ENCODE measurements around the gene SNRNP40.
"Not testable (repeated sequence)": the region's sequence is repeated elsewhere in the genome, so short reads cannot be mapped to it uniquely, and the experiment has no call there.

Gene SNRNP40

DNA sequence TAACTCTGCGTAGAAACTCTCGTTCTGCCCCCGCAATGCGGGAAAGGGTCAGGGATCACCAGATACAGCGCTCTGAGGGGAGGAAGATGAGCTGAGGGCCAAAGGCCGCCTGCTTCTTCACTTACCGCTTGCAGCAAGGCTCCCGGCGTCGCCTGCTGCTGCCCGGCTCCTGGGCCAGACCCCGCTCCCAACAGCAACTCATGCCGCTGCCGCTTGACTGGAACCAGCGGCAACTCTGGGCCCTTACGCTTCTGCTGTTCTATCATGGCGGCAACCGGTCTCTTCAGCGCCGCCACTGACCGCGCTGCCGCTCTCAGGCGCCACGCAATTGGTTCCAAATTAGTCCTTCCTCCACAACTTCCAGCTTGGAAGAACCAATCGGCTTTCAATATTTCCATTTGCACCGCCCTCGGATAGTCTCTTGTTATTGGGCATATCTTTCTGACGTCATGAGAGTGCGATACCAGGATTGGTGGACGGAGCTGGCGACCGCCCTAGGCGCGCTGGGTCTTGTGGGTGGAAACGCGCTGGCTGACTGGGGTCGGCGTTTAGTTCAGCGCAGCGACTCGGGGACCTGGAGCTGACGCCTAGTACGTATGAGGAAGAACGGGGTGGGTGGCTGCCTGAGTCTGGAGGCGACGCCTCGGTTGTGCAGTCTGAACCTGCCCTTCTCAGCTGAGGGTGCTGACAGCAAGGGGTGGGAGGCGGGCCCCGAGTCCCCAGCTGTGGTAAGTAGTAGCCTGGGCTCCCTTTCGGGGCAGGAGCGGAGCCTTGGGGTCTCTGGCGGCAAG lies at the start of gene SNRNP40, which contains the start of gene ZCCHC17:
Gene SNRNP40 (minus strand): TSS at position 303 of the 791 bp plus-strand sequence. CDS start 37 bp downstream, at position 266.
Gene ZCCHC17 (plus strand): TSS at position 547 of the 791 bp plus-strand sequence. CDS start 13,067 bp downstream, outside the sequence.
- peak; percentile 99 for DNase-seq

DNA sequence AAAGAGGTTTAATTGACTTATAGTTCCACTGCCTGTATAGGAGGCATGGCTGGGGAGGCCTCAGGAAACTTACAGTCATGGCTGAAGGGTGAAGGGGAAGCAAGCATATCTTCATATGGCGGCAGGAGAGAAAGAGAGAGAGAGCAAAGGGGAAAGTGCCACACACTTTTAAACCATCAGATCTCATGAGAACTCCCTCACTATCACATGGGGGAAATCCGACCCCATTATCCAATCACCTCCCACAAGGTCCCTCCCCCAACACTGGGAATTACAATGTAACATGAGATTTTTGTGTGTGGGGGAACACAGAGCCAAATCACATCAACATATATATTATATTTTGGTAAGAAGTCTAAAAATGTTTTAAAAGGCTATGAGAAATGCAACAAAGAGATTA lies 49.0 kb upstream of the SNRNP40 start:
- no peak for DNase-seq

DNA sequence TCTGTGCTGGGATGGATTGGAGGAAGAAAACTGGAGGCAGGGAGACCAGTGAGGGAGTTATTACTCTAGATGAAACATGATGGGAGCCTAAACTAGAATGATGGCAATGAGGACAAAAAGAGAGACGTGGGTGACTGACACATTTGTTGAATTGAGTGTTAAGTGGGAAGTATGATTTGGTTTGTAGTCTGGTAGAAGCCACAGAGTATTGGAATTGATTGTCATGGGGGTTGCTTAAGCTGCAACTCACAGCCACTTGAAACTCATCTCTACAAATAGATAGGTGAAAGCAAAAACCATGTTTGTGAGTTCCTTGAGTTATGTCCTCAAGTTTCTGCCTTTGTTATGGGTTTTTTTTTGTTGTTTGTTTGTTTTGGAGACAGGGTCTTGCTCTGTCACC lies 47.9 kb upstream of the SNRNP40 start:
- DNase-seq: no peak

DNA sequence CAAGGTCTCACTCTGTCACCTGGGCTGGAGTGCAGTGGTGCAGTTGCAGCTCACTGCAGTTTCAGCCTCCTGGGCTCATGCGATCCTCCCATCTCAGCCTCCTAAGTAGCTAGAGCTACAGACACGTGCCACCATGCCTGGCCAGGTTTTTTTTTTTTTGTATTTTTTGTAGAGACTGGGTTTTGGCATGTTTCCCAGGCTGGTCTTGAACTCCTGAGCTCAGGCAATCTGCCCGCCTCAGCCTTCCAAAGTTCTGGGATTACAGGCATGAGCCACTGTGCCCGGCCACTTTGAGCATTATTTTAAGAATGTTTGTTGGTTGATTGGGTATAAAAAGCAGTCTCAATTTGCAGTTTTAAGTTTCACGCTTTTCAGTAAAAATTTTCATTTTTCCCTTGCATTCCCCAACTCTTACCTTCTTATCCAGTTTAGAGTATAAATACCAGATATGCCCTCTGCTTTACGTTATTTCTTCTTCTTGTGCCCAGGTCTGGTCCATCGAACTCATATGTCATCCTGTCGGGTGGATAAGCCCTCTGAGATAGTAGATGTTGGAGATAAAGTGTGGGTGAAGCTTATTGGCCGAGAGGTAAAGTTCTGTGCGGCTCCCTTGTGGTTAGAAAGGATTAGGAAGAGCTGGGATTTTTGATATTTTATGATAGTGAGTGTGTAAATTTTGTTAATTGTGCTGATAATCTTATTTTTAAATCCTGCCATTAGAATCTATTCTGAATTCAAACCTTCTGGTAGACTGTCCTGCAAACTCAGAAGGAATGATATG lies 40.3 kb upstream of the SNRNP40 start:
- no peak for DNase-seq

DNA sequence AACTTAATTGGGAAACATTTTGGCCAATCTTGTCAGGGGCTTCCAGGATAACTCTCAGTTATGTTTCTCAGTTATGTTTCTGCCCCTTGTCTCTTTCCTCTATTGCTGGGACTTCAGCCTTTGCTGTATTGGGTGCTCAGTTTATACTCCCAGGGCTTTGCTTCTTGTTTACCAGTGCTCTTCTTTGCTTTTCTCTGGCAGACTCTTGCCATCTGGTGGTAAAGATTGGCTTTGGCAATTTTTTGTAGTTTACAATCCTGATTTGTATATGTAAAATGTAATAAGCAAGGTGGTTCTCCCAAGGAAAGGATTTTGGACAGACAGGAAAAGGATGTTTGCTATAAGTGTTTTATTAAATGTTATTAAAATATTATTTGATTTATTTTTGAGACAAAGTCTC lies 38.4 kb upstream of the SNRNP40 start:
- DNase-seq: peak; percentile 41

DNA sequence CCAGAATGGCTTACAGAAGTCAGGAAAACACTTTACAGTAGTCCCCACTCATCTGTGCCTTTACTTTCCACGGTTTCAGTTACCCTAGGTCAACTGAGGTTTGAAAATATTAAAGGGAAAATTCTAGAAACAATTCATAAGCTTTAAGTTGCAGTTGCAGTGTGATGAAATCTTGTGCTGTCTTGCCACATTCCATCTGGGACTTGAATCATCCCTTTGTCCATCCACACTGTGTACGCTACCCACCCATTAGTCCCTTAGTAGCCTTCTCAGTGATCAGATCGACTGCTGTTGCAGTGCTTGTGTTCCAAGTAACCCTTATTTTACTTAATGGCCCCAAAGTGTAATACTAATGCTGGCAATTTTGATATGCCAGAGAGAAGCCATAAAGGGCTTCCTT lies 30.8 kb upstream of the SNRNP40 start:
- DNase-seq: no peak

DNA sequence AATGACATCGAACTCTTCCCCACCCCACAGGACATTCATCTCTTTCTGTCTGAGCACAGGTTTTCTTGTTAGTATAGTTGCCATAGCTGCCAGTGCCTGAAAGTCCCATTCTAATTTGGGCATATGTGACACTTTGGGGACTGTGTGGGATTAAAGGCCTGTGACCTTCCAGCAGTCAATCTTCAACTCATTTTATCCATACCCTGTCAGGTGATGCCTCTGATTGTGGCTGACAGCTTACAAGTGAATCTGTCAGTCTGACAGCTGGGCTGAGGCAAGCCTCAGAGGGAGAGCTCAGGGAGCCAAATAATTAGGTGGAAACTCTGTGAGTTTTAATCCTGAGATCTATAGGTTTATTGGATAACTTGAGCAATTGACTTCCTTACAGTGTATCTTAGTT lies 29.9 kb upstream of the SNRNP40 start:
- DNase-seq: no peak

DNA sequence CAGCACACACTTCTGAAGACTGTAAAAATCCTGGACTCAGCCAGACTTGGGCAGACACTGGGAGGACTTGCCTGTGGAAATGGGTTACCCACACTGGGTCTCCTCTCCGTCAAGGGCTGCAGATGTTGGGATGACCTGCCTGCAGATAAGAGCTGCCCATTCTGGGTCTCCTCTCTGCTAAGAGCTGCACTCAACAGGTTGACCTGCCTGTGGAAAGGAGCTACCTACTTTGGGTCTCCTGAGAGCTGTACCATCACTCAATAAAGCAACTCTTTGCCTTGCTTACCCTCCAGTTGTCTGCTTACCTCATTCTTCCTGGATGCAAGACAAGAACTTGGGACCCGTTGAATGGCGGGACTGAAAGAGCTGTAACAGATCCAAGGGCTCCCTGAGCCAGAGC lies 28.4 kb upstream of the SNRNP40 start:
- no peak for DNase-seq

DNA sequence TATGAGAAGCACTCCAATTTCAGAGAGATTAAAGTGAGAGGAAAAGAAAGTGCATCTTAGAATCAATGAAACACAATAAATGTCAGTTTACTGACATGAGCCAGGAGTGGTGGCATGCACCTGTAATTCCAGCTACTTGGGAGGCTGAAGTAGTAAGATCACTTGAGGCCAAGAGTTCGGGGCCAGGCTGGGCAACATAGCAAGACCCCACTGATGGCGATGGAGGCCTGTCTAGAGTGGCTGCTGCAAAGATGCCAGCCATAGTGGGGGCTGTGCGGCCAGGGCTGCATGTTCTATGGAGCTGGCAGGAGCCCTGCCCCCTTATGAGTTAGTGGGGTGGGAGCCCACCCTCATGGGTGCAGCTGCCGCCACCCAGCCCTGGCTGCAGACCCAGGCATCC lies 27.5 kb upstream of the SNRNP40 start:
- no peak for DNase-seq

DNA sequence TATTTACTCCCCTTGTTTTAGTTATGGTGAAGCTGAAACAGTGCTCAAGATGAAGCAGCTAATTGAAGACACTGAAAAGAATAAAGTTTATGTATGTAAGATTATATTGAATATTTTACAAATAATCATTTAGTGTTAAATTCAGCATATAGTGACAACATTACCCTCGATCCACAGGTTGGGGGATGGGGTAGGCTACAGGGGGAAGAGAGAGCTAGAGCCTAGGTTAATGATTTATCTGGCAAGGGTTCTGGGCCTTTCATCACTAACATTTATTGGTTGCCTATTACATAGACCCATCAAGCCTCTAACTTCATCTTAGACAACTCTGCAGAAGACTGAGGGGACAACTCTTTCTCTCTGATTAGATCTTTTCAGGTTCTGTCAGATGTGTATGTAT lies 21.6 kb upstream of the SNRNP40 start:
- DNase-seq: no peak

DNA sequence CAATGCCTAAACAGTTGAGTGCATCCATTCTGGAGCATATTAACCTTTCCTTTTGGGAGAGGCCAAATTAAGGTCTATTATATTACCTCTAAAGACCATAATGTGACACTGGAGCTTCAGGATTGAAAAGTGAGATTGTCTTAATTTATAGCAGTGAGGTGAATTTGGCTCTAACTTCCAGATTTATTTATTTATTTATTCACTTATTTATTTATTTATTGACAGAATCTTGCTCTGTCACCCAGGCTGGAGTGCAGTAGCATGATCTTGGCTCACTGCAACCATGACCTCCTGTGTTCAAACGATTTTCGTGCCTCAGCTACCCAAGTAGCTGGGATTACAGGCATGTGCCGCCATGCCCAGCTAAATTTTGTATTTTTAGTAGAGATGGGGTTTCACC lies 19.3 kb upstream of the SNRNP40 start:
- DNase-seq: no peak

DNA sequence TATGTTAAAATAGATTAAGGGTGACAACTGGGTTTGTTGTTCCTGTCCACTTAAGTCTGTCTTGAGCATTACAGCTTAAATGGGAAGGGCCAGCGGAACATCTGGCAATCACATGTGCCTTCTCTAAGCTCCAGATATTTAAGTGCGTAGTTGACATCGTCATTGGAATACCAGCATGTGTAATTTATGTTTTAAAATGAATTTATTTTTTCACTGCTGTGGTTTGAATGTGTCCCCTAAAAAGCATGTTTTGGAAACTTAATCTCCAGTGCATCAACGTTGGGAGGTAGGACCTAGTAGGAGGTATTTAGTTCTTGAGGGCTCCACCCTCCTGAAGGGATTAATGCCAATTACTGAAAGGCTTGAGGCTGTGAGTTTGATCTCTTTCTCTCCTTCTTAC lies 13.6 kb upstream of the SNRNP40 start:
- DNase-seq: no peak

DNA sequence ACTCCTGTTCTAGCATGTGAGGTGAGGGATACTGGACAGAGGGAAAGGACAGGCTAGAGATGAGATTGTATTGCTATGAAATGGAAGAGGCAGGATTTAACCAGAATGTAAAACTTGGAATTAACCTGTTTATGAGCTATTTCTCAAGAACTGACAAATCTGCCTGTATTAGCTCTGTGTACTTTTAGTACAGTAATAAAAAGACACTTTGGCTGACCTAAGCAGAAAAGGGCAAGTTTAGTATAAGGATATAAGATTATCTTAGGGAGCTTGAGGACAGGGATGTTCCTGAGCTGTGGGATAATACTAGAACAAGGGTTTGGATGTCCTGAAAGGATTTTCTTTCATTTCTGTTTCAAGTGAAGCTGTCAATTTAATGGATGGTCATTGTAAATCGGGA lies 11.4 kb upstream of the SNRNP40 start:
- DNase-seq: no peak

DNA sequence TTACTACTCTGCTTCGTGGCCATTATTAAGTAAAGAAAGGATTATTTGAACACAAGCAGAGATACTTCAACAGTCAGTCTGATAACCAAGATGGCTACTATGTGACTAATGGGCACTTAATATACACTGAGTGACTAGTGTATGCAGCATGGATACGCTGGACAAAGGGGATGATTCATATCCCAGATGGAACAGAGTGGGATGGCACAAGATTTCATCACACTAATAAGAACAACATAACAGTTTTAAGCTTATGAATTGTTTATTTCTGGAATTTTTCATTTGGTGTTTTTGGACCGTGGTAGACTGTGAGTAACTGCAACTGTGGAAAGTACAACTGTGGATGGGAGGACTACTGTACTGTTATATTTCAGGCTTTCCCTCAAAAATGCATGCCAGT lies 9.7 kb upstream of the SNRNP40 start:
- no peak for DNase-seq

DNA sequence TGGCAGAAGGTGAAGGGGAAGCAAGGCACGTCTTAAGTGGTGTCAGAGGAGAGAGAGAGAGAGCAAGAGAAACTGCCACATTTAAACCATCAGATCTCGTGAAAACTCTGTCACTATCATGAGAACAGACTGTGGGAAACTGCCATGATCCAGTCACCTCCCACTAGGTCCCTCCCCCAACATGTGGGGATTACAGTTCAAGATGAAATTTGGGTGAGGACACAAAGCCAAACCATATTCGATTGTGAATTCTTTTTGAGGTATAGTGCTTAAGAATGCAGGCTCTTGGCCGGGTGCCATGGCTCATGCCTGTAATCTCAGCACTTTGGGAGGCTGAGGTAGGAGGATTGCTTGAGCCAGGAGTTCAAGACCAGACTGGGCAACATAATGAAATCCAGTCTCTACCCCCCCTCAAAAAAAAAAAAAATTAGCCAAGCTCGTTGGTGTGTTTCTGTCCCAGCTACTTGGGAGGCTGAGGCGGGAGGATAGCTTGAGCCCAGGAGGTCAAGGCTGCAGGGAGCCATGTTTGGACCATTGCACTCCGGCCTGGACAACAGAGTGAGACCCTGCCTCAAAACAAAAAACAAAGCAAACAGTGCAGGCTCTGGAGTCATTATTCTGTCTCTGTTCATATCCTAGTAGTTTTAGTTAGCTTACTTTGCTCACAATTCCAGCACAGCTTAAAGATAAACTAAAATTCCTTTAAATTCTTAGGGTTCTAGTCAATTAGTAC lies 6.3 kb upstream of the SNRNP40 start:
- no peak for DNase-seq

DNA sequence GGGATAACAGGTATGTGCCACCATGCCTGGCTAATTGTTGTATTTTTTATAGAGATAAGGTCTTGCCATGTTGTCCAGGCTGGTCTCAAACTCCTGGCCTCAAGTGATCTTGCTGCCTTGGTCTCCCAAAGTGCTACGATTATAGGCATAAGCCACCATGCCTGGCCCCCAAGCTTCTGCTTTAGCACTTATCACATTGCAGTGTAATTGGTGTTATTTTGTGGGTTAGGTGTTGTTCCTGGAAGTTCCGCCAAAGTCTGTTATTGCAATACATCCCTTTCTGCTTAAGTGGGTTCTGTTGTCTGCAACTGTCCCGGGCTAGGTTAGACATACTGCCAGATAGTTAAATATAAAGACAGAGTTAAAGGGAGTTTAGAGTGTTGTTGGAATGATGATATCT lies 3.6 kb upstream of the SNRNP40 start:
- DNase-seq: no peak

DNA sequence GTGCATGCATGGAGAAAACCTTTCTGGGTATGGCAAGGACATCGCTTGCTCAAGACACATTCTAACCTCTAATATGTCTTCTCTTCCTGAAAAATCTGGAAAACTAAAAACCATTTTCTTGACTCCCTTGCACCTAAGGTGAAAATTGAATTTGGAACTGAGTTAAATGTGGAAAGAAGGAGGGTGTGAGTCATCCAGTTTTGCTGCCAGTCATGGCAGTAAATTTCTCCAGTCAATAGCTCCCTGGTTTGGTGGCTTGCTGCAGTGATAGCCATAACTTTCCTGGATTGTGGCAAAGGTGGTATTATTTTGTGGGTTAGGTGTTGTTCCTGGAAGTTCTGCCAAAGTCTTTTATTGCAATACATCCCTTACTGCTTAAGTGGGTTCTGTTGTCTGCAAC lies 2.8 kb upstream of the SNRNP40 start:
- DNase-seq: no peak

DNA sequence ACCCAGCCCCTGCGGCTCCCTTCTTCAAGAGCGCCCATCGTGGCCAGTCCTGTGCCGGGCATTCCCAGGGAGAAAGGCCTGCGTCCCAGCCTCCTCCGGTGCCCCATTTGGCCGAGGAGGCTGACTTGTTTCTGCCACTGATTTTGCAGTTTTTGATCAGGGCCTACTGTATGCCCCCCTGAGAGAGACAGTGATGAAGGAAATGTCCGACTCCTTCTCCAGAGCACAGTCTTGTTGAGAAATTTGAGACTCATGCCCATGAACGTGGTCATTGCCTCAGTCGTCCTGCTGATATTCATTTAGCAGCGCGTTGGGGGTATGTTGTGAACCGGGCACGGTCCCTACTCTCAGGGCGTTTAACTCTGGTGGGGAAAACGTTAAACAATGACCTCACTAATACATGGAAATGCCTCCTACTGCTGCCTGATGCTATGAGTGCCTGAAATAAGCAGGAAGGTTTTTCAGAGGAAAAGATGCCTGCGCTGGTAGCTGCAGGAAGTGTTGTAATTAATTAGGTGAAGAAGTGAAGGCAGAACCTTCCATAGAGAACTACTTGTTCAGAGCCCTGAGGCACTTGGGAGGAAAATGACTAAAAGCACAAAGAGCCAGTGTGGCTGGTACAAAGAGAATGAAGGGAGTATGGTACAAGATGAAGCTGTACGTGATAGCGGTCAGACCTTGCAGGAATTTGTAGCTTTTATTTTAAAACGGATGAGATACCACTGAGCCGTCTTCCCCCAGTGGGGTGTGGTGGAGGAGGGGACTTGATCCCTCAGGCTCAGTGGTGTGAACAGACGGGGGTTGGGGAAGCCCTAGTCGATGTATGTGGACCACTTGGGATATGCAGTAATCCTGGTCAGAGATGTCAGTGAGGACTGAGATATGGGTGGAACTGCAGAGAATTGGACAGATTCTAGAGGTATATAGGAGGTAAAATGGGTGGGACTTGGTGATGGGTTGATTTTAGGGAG lies 974 bp upstream of the SNRNP40 start:
- DNase-seq: no peak

DNA sequence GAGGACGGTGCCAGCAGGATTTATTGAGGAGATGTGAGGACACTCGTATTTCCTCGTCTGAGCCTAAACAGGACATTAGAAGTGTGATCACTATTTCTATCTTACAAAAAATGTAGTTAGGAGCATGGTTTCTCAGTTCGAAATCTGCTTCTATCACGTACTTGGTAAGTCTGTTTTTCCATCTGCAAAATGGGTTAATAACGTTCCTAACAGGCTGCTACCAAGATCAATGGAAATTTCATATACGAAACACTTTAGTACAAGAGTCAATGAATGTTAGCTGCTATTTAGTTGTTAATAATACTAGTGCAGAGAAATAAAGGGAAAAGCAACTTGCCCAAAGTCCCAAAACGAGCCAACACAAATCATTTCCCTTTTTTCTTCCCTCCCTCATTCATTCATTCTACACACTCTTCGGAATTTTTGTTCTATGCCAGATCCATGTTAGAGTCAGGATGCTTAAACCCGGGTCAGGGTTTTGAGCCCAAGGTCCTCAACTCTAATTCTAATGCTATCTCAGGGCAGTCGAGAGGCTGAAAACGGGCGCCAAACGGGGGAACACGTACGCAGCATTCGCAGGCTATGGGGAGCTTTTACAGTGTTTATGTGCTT lies 608 bp downstream of the SNRNP40 start:
- no peak for DNase-seq

DNA sequence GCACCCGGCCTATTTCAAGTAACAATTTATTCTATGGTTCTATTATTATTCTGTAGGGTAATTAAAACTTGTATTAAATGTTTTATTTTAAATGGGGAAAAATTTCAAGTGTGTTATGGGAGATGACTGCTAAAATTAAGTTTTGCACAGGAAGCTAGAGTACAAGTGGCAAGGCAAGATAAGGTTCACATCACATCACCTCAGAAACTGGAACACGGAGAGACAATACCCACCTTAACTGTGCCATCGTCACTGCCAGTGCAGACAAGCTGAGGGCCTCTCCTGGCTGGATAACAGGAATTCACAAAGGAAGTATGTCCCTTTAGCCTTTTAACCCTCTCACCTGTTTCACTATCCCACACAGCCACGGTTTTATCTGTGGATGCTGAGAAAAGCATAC lies 7.6 kb downstream of the SNRNP40 start:
- no peak for DNase-seq

DNA sequence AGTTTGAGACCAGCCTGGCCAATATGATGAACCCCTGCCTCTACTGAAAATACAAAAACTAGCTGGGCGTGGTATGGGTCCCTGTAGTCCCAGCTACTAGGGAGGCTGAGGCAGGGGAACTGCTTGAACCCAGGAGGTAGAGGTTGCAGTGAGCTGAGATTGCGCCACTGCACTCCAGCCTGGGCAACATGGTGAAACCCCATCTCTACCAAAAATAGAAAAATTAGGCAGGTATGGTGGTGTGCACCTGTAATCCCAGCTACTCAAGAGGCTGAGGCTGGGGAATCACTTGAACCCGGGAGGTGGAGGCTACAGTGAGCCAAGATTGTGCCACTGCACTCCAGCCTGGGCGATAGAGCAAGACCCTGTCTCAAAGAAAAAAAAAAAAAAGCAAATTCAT lies 8.8 kb downstream of the SNRNP40 start:
- DNase-seq: not testable (repeated sequence)

DNA sequence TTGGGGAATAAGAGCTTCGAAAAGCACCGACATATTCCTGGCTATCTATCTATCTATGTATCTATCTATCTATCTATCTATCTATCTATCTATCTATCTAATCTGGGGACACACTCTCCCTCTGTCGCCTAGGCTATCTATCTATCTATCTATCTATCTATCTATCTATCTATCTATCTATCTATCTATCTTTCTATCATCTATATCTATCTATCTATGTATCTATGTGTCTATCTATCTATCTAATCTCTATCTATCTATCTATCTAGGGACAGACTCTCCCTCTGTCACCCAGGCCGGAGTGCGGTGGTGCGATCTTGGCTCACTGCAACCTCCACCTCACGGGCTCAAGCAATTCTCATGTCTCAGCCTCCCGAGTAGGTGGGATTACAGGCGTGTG lies 14.2 kb downstream of the SNRNP40 start:
- DNase-seq: not testable (repeated sequence)

Data from NCI-H1694 treated with DMSO at 0.1 percent for 48 hours (cell line).